Subcutaneous adipose tissue (tissue), 4 donors: ENCODE results near the gene CPVL. TPM values are rescaled to one million over a fixed set of nuclear protein-coding genes. Genes with fewer than 3 reads are reported as not detected.

Experiments used
- CTCF ChIP-seq: fragments of 450-650 bp; IDR thresholded peaks from one replicate; pipeline ENCODE4 v1.5.1; 2016; ENCODE audit warnings: low read depth, mild to moderate bottlenecking, control low read depth, antibody characterized with exemption, moderate library complexity
- total RNA-seq, 4 donors: library from RNA; depleted of rRNA; stranded (reverse); fragments of >200 nt; gene quantifications; one replicate each; pipeline ENCODE4 v1.1.0, GENCODE V29; 2016

Gene CPVL
- total RNA-seq, 4 donors from 2014 or later: 13.0 to 105 (median 36.5) TPM

GRCh38 chr7:29063872-29064271 is 82.5 kb downstream of the CPVL start:
- TF ChIP-seq CTCF: no peak

GRCh38 chr7:29063236-29063635 is 83.1 kb downstream of the CPVL start:
- TF ChIP-seq CTCF: no peak

GRCh38 chr7:29053105-29053872 is 93.0 kb downstream of the CPVL start:
- TF ChIP-seq CTCF: no peak

- TF ChIP-seq CTCF: no peak
Measured at GRCh38 chr7:29046978-29047377, 99.4 kb downstream of the CPVL start.

GRCh38 chr7:29045258-29046086 is 100.9 kb downstream of the CPVL start:
- TF ChIP-seq CTCF: no peak

GRCh38 chr7:29044554-29044953 is 101.8 kb downstream of the CPVL start:
- no peak for TF ChIP-seq CTCF

GRCh38 chr7:29043576-29043975 is 102.8 kb downstream of the CPVL start:
- no peak for TF ChIP-seq CTCF
